ENCODE data around the gene RINL. TPM values are rescaled to one million over a fixed set of nuclear protein-coding genes. Genes with fewer than 3 reads are reported as not detected.

Gene RINL
- total and polyA plus RNA-seq, 2 of the 4 experiments (the other 2 are of a cell fraction): 0.72 to 1.9 TPM

GRCh38 chr19:38917516-38917915, 39.4 kb upstream of the RINL start:
- Histone ChIP-seq H4K5ac (ENCODE audit: low read depth, low read length) (no peak overlapping the region), H3K9me3 (ENCODE audit: control insufficient read depth, insufficient read depth, low read length) (no peaks in the 10 kb centered on the region), H3K18ac (ENCODE audit: low read depth, low read length) (no peak overlapping the region), H2BK120ac (ENCODE audit: low read depth, low read length) (no peak overlapping the region), H2AK9ac (replicated peaks; ENCODE audit: low read depth, low read length, poor library complexity) (peak overlapping the region; percentile 42), H3K4me1 (ENCODE audit: control insufficient read depth, insufficient read depth, low read length) (no peaks in the 10 kb centered on the region), H3K56ac (ENCODE audit: extremely low read depth, insufficient read depth, low read length) (no peak overlapping the region), H2AFZ (replicated peaks; ENCODE audit: low read length, poor library complexity) (peak overlapping the region; percentile 5), H3K4ac (ENCODE audit: low read depth, low read length) (no peak overlapping the region), H3K36me3 (ENCODE audit: control insufficient read depth, insufficient read depth, low read length) (peaks cover 6% of the 10 kb centered on the region), H3K9me1 (ENCODE audit: insufficient read depth, low read length) (no peaks in the 10 kb centered on the region), H3K14ac (replicated peaks; ENCODE audit: low read depth, low read length) (no peak overlapping the region), H4K20me1 (ENCODE audit: insufficient read depth, low read length) (no peaks in the 10 kb centered on the region; the same call in 1 of the 2 replicates), H3K27me3 (ENCODE audit: control insufficient read depth, insufficient read depth, low read length) (no peaks in the 10 kb centered on the region; the same call in 1 of the 2 replicates), H2AK5ac (ENCODE audit: low read depth, low read length) (no peak overlapping the region), H3K27ac (ENCODE audit: insufficient read depth, low read length) (no peak overlapping the region), H3K9ac (ENCODE audit: low read depth, low read length) (no peak overlapping the region), H2BK20ac (ENCODE audit: low read depth, low read length) (no peak overlapping the region), H2BK15ac (ENCODE audit: low read depth, low read length) (no peak overlapping the region), H4K91ac (ENCODE audit: insufficient read depth, low read depth, low read length) (no peak overlapping the region), H4K8ac (ENCODE audit: low read depth in 2 of 2, low read length in 2 of 2) (no peak overlapping the region), H2BK5ac (ENCODE audit: low read depth, low read length, poor library complexity, severe bottlenecking) (no peak overlapping the region), H3K4me3 (ENCODE audit: insufficient read depth, low read depth, low read length) (no peak overlapping the region), H3K23ac (ENCODE audit: low read depth, low read length) (no peak overlapping the region), H3K4me2 (ENCODE audit: low read depth, low read length) (no peak overlapping the region), H3K79me1 (ENCODE audit: low read depth in 1 of 2, low read length in 2 of 2) (no peaks in the 10 kb centered on the region)
- DNase-seq (no peak), ATAC-seq (ENCODE audit: low read depth) (no peak)
- intact Hi-C loops (cut with micrococcal nuclease): no loop called here
- TF ChIP-seq NFE2L2 (IDR thresholded peaks at IDR 0.05; ENCODE audit: low read depth, low read length) (no peak), BHLHE40 (IDR thresholded peaks at IDR 0.05; ENCODE audit: low read depth, low read length) (no peak), USF2 (IDR thresholded peaks at IDR 0.05; ENCODE audit: low read depth, low read length) (no peak), SMC3 (IDR thresholded peaks at IDR 0.05; ENCODE audit: low read depth, low read length) (no peak)
- ChIA-PET POLR2A (ENCODE audit: unreplicated experiment) (no interaction called here), CTCF (no interaction called here)
- BruUV-seq (replicated peaks): no TSS peak
- in situ Hi-C loops (cut with MboI; ENCODE audit: low sequenced_read_pairs): loop anchor here (25.0 kb wide), 1 partner anchor 180 kb away; the partner anchor contains the start of gene CAPN12
- WGBS, 2 experiments (ENCODE audit: extremely low coverage in 2 of 2, insufficient read length in 1 of 2): no CpG with 5 or more reads among the region's 9 CpGs
- dilution Hi-C loops (cut with HindIII; ENCODE audit: low sequenced_read_pairs, unreplicated experiment): no loop called here
